Peyer's patch (tissue), 4 donors: Measurements from ENCODE around the gene GNG5.

Experiments used
- CTCF ChIP-seq, 6 experiments: fragments of 450-650 bp in 4 of 6; fragments of 200-600 bp in 2 of 6; sonication (generic) in 1 of 6; IDR thresholded peaks; one replicate each; pipeline ENCODE4 v1.5.1; 2017 to 2019; ENCODE audit warnings: antibody characterized with exemption in 6 of 6, mild to moderate bottlenecking in 3 of 6, moderate library complexity in 1 of 6
- POLR2A ChIP-seq, 2 donors: fragments of 450-650 bp; IDR thresholded peaks; one replicate each; pipeline ENCODE4 v1.5.1; 2017; ENCODE audit warnings: antibody characterized with exemption in 2 of 2, mild to moderate bottlenecking in 2 of 2, moderate library complexity in 2 of 2

GRCh38 chr1:84452436-84452835, 53.9 kb downstream of the GNG5 start:
- TF ChIP-seq CTCF (IDR thresholded peaks at IDR 0.05), result no peak
- no peak for TF ChIP-seq POLR2A (IDR thresholded peaks at IDR 0.05)
